Kidney (tissue), 14 donors: Measurements from ENCODE around the gene PALD1. TPM values are rescaled to one million over a fixed set of nuclear protein-coding genes. Genes with fewer than 3 reads are reported as not detected.

Experiments
- DNase-seq, 5 donors: peaks; one replicate each; pipeline ENCODE4 v3.0.0-alpha.2; 2013 to 2020
- FAIRE-seq: peaks from 2 replicates; lab custom pipeline; 2012; peaks lifted over from hg19 to GRCh38; lab: Jason Lieb, UNC
- H3K27ac ChIP-seq, 2 donors: one replicate each; pipeline ENCODE4 v1.7.0; 2013; ENCODE audit warnings: low read depth in 2 of 2, low read length in 2 of 2, inconsistent platforms in 1 of 2
- H3K27me3 ChIP-seq: one replicate; pipeline ENCODE4 v1.7.1; 2013; ENCODE audit warnings: low read length, inconsistent platforms; ENCODE audit not compliant: control insufficient read depth, insufficient read depth
- H3K36me3 ChIP-seq, 3 donors: one replicate each; pipeline versions ENCODE4 v1.7.0 to v1.7.1; 2013; ENCODE audit warnings: low read length in 3 of 3, control low read depth in 1 of 3, inconsistent platforms in 1 of 3; ENCODE audit not compliant: insufficient read depth in 3 of 3, control insufficient read depth in 2 of 3
- H3K4me1 ChIP-seq, 3 donors: one replicate each; pipeline versions ENCODE4 v1.7.0 to v1.7.1; 2013; ENCODE audit warnings: low read length in 3 of 3, inconsistent platforms in 1 of 3, low read depth in 1 of 3; ENCODE audit not compliant: control insufficient read depth in 2 of 3, insufficient read depth in 2 of 3
- H3K4me3 ChIP-seq, 3 donors: one replicate each; pipeline versions ENCODE4 v1.7.0 to v1.8.1; 2013; ENCODE audit warnings: low read length in 3 of 3, control low read depth in 1 of 3, inconsistent platforms in 1 of 3
- H3K9ac ChIP-seq, 3 donors: one replicate each; pipeline versions ENCODE4 v1.7.0 to v1.7.1; 2013; ENCODE audit warnings: low read length in 3 of 3, control low read depth in 1 of 3, inconsistent platforms in 1 of 3
- H3K9me3 ChIP-seq, 3 donors: one replicate each; pipeline versions ENCODE4 v1.7.0 to v1.7.1; 2013; ENCODE audit warnings: low read length in 3 of 3, control low read depth in 1 of 3, inconsistent platforms in 1 of 3; ENCODE audit not compliant: control insufficient read depth in 2 of 3, insufficient read depth in 1 of 3
- CTCF ChIP-seq: IDR thresholded peaks from 3 replicates; pipeline ENCODE4 v1.5.1; 2012; ENCODE audit warnings: mild to moderate bottlenecking, moderate library complexity, borderline replicate concordance; ENCODE audit not compliant: insufficient read depth; ENCODE audit errors: extremely low read depth
- intact Hi-C: fragments of 100-400 bp; cut with DNase I; formaldehyde crosslinking; loops from one replicate; pipeline ENCODE4 v1.11.1; 2022
- polyA plus RNA-seq: library from polyadenylated mRNA; stranded (reverse); fragments of 350-450 nt; fragmentation: Illumina TruSeq; extraction: RNeasy Lipid Tissue Mini Kit (QIAGEN cat#74804); gene quantifications from one replicate; pipeline ENCODE4 v1.2.3, GENCODE V29; 2014; ENCODE audit warnings: low read depth, low replicate concordance; ENCODE audit not compliant: insufficient read depth
- total RNA-seq: library from RNA; stranded (reverse); fragmentation: NEBNext Ultra II Directional; extraction: Animal tissue kit (Norgen Biotek cat#: 25700); gene quantifications from one replicate; pipeline ENCODE4 v1.2.1, GENCODE V29; 2021
- donor health status: control.
- donor health status: control.
- donor health status: control.
- donor health status: control.
- donor health status: control.
- donor health status: DM: yes; HTN: yes; CAD: no.
- donor health status: Normal renal cell carcinoma (clear cell type).

PALD1 gene
- total and polyA plus RNA-seq, 2 donors from 2014 or later: 3.0 to 14.4 TPM

DNA sequence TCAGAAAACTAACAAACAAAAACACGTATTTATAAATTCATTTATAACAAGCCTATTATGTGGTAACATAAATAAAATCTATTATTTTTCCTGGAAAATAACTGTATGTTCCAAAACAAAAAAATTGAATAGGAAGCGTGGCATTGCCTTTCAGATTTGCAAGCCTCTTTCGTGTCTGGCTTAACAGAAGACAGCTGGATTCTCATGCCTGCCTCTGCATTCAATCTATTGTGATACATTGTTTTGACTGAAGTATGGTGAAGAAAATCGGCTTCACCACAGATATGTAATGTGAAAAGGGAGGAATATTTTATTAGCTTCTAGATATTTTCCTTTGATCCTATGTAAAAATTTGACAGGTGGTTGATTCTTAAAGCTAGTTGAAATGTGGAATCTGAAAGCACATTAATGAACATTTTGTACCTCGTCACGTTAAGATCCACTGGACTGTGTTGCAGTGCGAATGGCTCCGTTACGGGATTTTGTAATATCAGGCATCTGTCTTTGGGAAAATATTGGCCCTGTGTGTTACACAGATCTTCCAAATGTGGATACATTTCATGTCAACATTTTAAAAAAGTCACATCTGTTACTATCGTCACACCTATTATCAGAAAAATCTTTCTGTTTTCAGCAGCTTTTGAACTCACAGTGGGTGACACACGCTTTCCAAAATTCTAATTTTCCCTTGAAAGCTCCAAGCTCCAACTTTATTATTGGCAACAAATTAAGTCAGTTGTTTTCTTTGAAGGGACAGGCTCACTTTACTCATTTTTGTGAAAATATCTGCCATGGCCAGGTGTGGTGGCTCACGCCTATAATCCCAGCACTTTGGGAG, 26.2 kb downstream of the PALD1 start:
- H3K36me3 ChIP-seq: no peaks in the 10 kb centered on the region
- H3K27ac ChIP-seq: no peak overlapping the region
- peaks cover 0 to 17% (median 2%) of the 10 kb centered on the region in 3 donors for H3K4me1 ChIP-seq
- H3K4me3 ChIP-seq: no peak overlapping the region
- H3K9ac ChIP-seq: no peak overlapping the region
- H3K9me3 ChIP-seq: no peaks in the 10 kb centered on the region
- FAIRE-seq (no peak), DNase-seq (no peak)
- no peaks in the 10 kb centered on the region for H3K27me3 ChIP-seq
- intact Hi-C loops: no loop called here
- no peak for TF ChIP-seq CTCF

DNA sequence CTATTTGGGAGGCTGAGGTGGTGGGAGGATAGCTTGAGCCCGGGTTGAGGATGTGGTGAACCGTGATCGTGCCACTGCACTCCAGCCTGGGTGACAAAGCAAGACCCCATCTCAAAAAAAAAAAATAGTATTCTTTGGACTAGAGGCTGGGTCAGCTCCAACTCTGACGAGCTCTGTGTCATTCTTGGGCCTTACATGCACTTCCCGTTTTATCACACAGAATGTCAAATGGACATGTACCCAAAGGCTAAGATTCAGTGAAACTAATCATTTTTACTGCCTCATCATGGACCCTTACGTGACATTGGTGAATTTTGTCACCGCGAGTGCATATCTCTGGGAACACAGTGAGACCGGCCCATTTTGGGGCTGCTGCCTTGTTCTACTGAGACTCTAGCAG, 27.3 kb downstream of the PALD1 start:
- Histone ChIP-seq H3K4me3 (no peak overlapping the region), H3K9me3 (no peaks in the 10 kb centered on the region), H3K9ac (no peak overlapping the region), H3K27ac (no peak overlapping the region), H3K4me1 (peaks cover 0 to 23% (median 5%) of the 10 kb centered on the region in 3 donors), H3K27me3 (no peaks in the 10 kb centered on the region), H3K36me3 (no peaks in the 10 kb centered on the region)
- TF ChIP-seq CTCF: no peak
- FAIRE-seq (no peak), DNase-seq (no peak)
- intact Hi-C loops: no loop called here

DNA sequence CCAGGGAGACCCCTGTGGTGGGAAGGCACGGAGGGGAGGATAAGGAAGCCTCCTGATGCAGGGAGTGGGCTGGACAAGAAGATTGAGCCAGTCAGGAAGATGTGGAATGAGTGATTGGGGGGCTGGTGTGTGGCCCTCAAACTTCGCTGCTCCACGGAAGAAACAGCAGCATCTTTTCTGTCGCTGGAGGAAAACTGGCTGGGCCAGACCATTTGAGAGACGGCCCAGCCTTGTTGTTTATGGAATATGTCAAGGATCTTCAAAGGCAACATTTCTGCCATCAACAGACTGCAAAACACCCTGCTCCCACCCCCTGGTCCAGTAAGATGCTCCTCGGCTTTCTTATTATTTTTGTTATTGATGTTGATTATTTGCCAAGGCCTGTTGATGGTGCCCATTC, 29.4 kb downstream of the PALD1 start:
- Histone ChIP-seq H3K27me3 (no peaks in the 10 kb centered on the region), H3K4me1 (peaks cover 0 to 29% (median 5%) of the 10 kb centered on the region in 3 donors), H3K9ac (no peak overlapping the region), H3K36me3 (no peaks in the 10 kb centered on the region), H3K27ac (no peak overlapping the region), H3K9me3 (no peaks in the 10 kb centered on the region), H3K4me3 (no peak overlapping the region)
- DNase-seq (no peak), FAIRE-seq (no peak)
- intact Hi-C loops: no loop called here
- TF ChIP-seq CTCF: no peak
